Fibroblast of the aortic adventitia (primary cell): ENCODE measurements around the gene OR51G1. TPM values are rescaled to one million over a fixed set of nuclear protein-coding genes. Genes with fewer than 3 reads are reported as not detected.
"Not testable (repeated sequence)": the region's sequence is repeated elsewhere in the genome, so short reads cannot be mapped to it uniquely, and the experiment has no call there.

ENCODE experiments used
- DNase-seq: peaks from one replicate; pipeline ENCODE4 v3.0.0-alpha.2; 2010; ENCODE audit warnings: low read depth
- H3K4me3 ChIP-seq: 2 replicates; pipeline ENCODE4 v1.5.1; 2011; ENCODE audit warnings: low read depth, mild to moderate bottlenecking, control low read depth, low read length, moderate library complexity
- CTCF ChIP-seq: IDR thresholded peaks from 2 replicates; pipeline ENCODE4 v1.5.1; 2011; ENCODE audit warnings: mild to moderate bottlenecking, low read length, control low read depth, inconsistent platforms; ENCODE audit not compliant: insufficient read depth
- total RNA-seq: library from RNA; depleted of rRNA; stranded (reverse); fragments of >200 nt; gene quantifications from 2 replicates; pipeline ENCODE4 v1.2.3, GENCODE V29; 2012; ENCODE audit warnings: low replicate concordance

The OR51G1 gene
- total RNA-seq, result not detected in 2 replicates

- TF ChIP-seq CTCF, result no peak
- no peak for DNase-seq
- H3K4me3 ChIP-seq, result no peak within 1 kb of the TSS
Measured at GRCh38 chr11:4924239-4924638, at the start of gene OR51G1. OR51G1 (minus strand) TSS chr11:4924339; CDS start chr11:4924339, 0 bp downstream.

GRCh38 chr11:4962816-4963215 lies 38.7 kb upstream of the OR51G1 start:
- H3K4me3 ChIP-seq, result no peak overlapping the region
- TF ChIP-seq CTCF, result no peak
- no peak for DNase-seq

GRCh38 chr11:4960877-4961276 lies 36.7 kb upstream of the OR51G1 start:
- DNase-seq, result no peak
- H3K4me3 ChIP-seq, result no peak overlapping the region
- TF ChIP-seq CTCF, result no peak

GRCh38 chr11:4957396-4957795 lies 33.3 kb upstream of the OR51G1 start:
- no peak overlapping the region for H3K4me3 ChIP-seq
- DNase-seq, result no peak
- no peak for TF ChIP-seq CTCF

GRCh38 chr11:4955613-4956012 lies 31.5 kb upstream of the OR51G1 start, which contains the start of gene OR51A2:
OR51A2 (minus strand) TSS chr11:4955713; CDS start chr11:4955713, 0 bp downstream.
- H3K4me3 ChIP-seq, DNase-seq: not testable (repeated sequence)

- no peak for TF ChIP-seq CTCF
- DNase-seq, result no peak
- no peak within 1 kb of the TSS for H3K4me3 ChIP-seq
Measured at GRCh38 chr11:4947505-4947904, 23.4 kb upstream of the OR51G1 start, which contains the start of gene OR51A4. OR51A4 (minus strand) TSS chr11:4947605; CDS start chr11:4947100, 505 bp downstream.

GRCh38 chr11:4936745-4937144 lies 12.6 kb upstream of the OR51G1 start:
- no peak for DNase-seq
- TF ChIP-seq CTCF, result no peak
- no peak overlapping the region for H3K4me3 ChIP-seq
